Testis (tissue), 2 donors: Measurements from ENCODE around the gene TCF3.

Experiments
- CTCF ChIP-seq, 3 experiments: fragments of 450-650 bp in 2 of 3; fragments of 200-600 bp in 1 of 3; sonication (generic) in 1 of 3; IDR thresholded peaks; one replicate each; pipeline ENCODE4 v1.5.1; 2016 to 2019; ENCODE audit warnings: antibody characterized with exemption in 3 of 3, mild to moderate bottlenecking in 2 of 3, moderate library complexity in 1 of 3
- POLR2A ChIP-seq: fragments of 450-650 bp; IDR thresholded peaks from one replicate; pipeline ENCODE4 v1.6.1; 2017; ENCODE audit warnings: antibody characterized with exemption, mild to moderate bottlenecking, moderate library complexity

- TF ChIP-seq CTCF (IDR thresholded peaks at IDR 0.05) (no peak), POLR2A (no peak)
Observed at GRCh38 chr19:1648920-1649541, 3.4 kb downstream of the TCF3 start.
